Activated CD4-positive, alpha-beta memory T cell treated with anti-CD3 and anti-CD28 coated beads, Interleukin-2, amount 10 ng/mL, durations not matched to agents 7 days and 5 days (primary cell): ENCODE results near the gene LYRM7. TPM values are rescaled to one million over a fixed set of nuclear protein-coding genes. Genes with fewer than 3 reads are reported as not detected.

ENCODE experiments used
- CTCF ChIA-PET: fragments of 350-600 bp; sonication (Branson Sonifier 250); formaldehyde crosslinking; loops from one replicate; lab custom pipeline; 2021; ENCODE audit warnings: antibody characterized with exemption, inconsistent platforms; lab: Charles Lee
- POLR2A ChIA-PET: fragments of 350-600 bp; sonication (Branson Sonifier 250); formaldehyde crosslinking; loops from one replicate; lab custom pipeline; 2021; ENCODE audit warnings: antibody characterized with exemption; lab: Charles Lee
- DNase-seq: peaks from one replicate; pipeline ENCODE4 v3.0.0-alpha.2; 2020
- H3K27ac Mint-ChIP-seq: one replicate; pipeline ENCODE4 v1.8.0; 2021; ENCODE audit warnings: mild to moderate bottlenecking, mixed read lengths
- H3K27me3 Mint-ChIP-seq: one replicate; pipeline ENCODE4 v1.8.0; 2021; ENCODE audit warnings: mixed read lengths
- H3K36me3 Mint-ChIP-seq: one replicate; pipeline ENCODE4 v1.8.0; 2021; ENCODE audit warnings: low read depth, mixed read lengths
- H3K4me1 Mint-ChIP-seq: one replicate; pipeline ENCODE4 v1.8.0; 2021; ENCODE audit warnings: mixed read lengths
- H3K4me3 Mint-ChIP-seq: one replicate; pipeline ENCODE4 v1.8.0; 2021; ENCODE audit warnings: mild to moderate bottlenecking, mixed read lengths
- H3K9me3 Mint-ChIP-seq: one replicate; pipeline ENCODE4 v1.8.0; 2021; ENCODE audit warnings: mixed read lengths
- total RNA-seq, 2 experiments: library from RNA; stranded (reverse); gene quantifications; one replicate each; pipeline ENCODE4 v1.2.3, GENCODE V29; 2021

LYRM7 gene
- total RNA-seq, 2 experiments from 2014 or later, result 9.8 to 11.9 TPM

GRCh38 chr5:131209506-131210150, 38.9 kb downstream of the LYRM7 start:
- DNase-seq, result peak; percentile 31
- ChIA-PET CTCF (interaction anchor here (1.0 to 1.7 kb wide), 5 partner anchors 9 to 55 kb away, joined by 3 to 7 read pairs (median 4); partner anchors contain the start of gene CDC42SE2), POLR2A (interaction anchor here (0.6 to 2.1 kb wide), 16 partner anchors 12 to 405 kb away, joined by 3 to 36 read pairs (median 4); partner anchors contain the start of genes CDC42SE2 and HINT1)
- Mint-ChIP-seq H3K27ac (peak overlapping the region; percentile 91), H3K27me3 (no peaks in the 10 kb centered on the region), H3K9me3 (no peaks in the 10 kb centered on the region), H3K4me1 (peaks cover 49% of the 10 kb centered on the region), H3K4me3 (peak overlapping the region; percentile 65), H3K36me3 (peaks cover 4% of the 10 kb centered on the region)

- peaks cover 8% of the 10 kb centered on the region for H3K36me3 Mint-ChIP-seq
- H3K27ac Mint-ChIP-seq, result peak overlapping the region; percentile 91
- ChIA-PET POLR2A (interaction anchor here (1.0 to 2.1 kb wide), 9 partner anchors 14 to 71 kb away, joined by 3 to 36 read pairs (median 6); partner anchors contain the start of gene CDC42SE2), CTCF (interaction anchor here (1.7 kb wide), 1 partner anchor 46 kb away, joined by 6 read pairs; no protein-coding TSS in a partner anchor)
- H3K27me3 Mint-ChIP-seq, result no peaks in the 10 kb centered on the region
- peaks cover 52% of the 10 kb centered on the region for H3K4me1 Mint-ChIP-seq
- H3K9me3 Mint-ChIP-seq, result no peaks in the 10 kb centered on the region
- no peak for DNase-seq
- H3K4me3 Mint-ChIP-seq, result peak overlapping the region; percentile 65
Observed at GRCh38 chr5:131210151-131210510, 39.4 kb downstream of the LYRM7 start.

- CTCF ChIA-PET, result interaction anchor here (0.7 kb wide), 1 partner anchor 10 kb away, joined by 3 read pairs; no protein-coding TSS in a partner anchor
- peaks cover 50% of the 10 kb centered on the region for H3K4me1 Mint-ChIP-seq
- no peaks in the 10 kb centered on the region for H3K9me3 Mint-ChIP-seq
- no peak for DNase-seq
- POLR2A ChIA-PET, result interaction anchor here (0.6 to 1.5 kb wide), 3 partner anchors 48 to 53 kb away, joined by 3 to 5 read pairs (median 4); no protein-coding TSS in a partner anchor
- H3K27me3 Mint-ChIP-seq, result no peaks in the 10 kb centered on the region
- no peak overlapping the region for H3K27ac Mint-ChIP-seq
- H3K36me3 Mint-ChIP-seq, result peaks cover 11% of the 10 kb centered on the region
- H3K4me3 Mint-ChIP-seq, result no peak overlapping the region
Observed at GRCh38 chr5:131211669-131212068, 40.9 kb downstream of the LYRM7 start.

- POLR2A ChIA-PET, result interaction anchor here (1.3 to 1.5 kb wide), 3 partner anchors 47 to 52 kb away, joined by 3 to 5 read pairs (median 4); no protein-coding TSS in a partner anchor
- peaks cover 16% of the 10 kb centered on the region for H3K36me3 Mint-ChIP-seq
- H3K9me3 Mint-ChIP-seq, result no peaks in the 10 kb centered on the region
- H3K4me1 Mint-ChIP-seq, result peaks cover 44% of the 10 kb centered on the region
- H3K27ac Mint-ChIP-seq, result no peak overlapping the region
- CTCF ChIA-PET, result no interaction called here
- H3K4me3 Mint-ChIP-seq, result no peak overlapping the region
- no peak for DNase-seq
- no peaks in the 10 kb centered on the region for H3K27me3 Mint-ChIP-seq
Observed at GRCh38 chr5:131212471-131213021, 41.8 kb downstream of the LYRM7 start.

- H3K4me3 Mint-ChIP-seq, result no peak overlapping the region
- ChIA-PET POLR2A (interaction anchor here (0.9 to 2.4 kb wide), 11 partner anchors 8 to 51 kb away, joined by 3 to 13 read pairs (median 3); partner anchors contain the start of genes CDC42SE2 and HINT1), CTCF (interaction anchor here (1.5 kb wide), 2 partner anchors 8 to 12 kb away, joined by 3 read pairs; no protein-coding TSS in a partner anchor)
- no peaks in the 10 kb centered on the region for H3K9me3 Mint-ChIP-seq
- H3K36me3 Mint-ChIP-seq, result peaks cover 17% of the 10 kb centered on the region
- peaks cover 52% of the 10 kb centered on the region for H3K4me1 Mint-ChIP-seq
- DNase-seq, result no peak
- H3K27me3 Mint-ChIP-seq, result no peaks in the 10 kb centered on the region
- no peak overlapping the region for H3K27ac Mint-ChIP-seq
Observed at GRCh38 chr5:131214609-131215227, 44.0 kb downstream of the LYRM7 start.

GRCh38 chr5:131217791-131218190, 47.0 kb downstream of the LYRM7 start:
- Mint-ChIP-seq H3K27me3 (no peaks in the 10 kb centered on the region), H3K9me3 (no peaks in the 10 kb centered on the region), H3K36me3 (peaks cover 15% of the 10 kb centered on the region), H3K4me3 (no peak overlapping the region), H3K4me1 (peaks cover 41% of the 10 kb centered on the region), H3K27ac (no peak overlapping the region)
- ChIA-PET POLR2A (no interaction called here), CTCF (interaction anchor here (0.7 kb wide), 1 partner anchor 17 kb away, joined by 3 read pairs; no protein-coding TSS in a partner anchor)
- no peak for DNase-seq

- no peaks in the 10 kb centered on the region for H3K27me3 Mint-ChIP-seq
- H3K4me1 Mint-ChIP-seq, result peaks cover 41% of the 10 kb centered on the region
- H3K9me3 Mint-ChIP-seq, result no peaks in the 10 kb centered on the region
- POLR2A ChIA-PET, result interaction anchor here (1.2 kb wide), 1 partner anchor 34 kb away, joined by 3 read pairs; no protein-coding TSS in a partner anchor
- H3K4me3 Mint-ChIP-seq, result no peak overlapping the region
- H3K27ac Mint-ChIP-seq, result no peak overlapping the region
- DNase-seq, result no peak
- CTCF ChIA-PET, result no interaction called here
- H3K36me3 Mint-ChIP-seq, result peaks cover 15% of the 10 kb centered on the region
Observed at GRCh38 chr5:131218392-131218791, 47.6 kb downstream of the LYRM7 start.

GRCh38 chr5:131220566-131220965, 49.8 kb downstream of the LYRM7 start:
- ChIA-PET POLR2A (interaction anchor here (1.0 to 3.3 kb wide), 3 partner anchors 32 to 91 kb away, joined by 3 to 17 read pairs (median 8); partner anchors contain the start of gene CDC42SE2), CTCF (interaction anchor here (1.0 kb wide), 1 partner anchor 9 kb away, joined by 3 read pairs; no protein-coding TSS in a partner anchor)
- no peak overlapping the region for H3K4me3 Mint-ChIP-seq
- no peak overlapping the region for H3K27ac Mint-ChIP-seq
- no peaks in the 10 kb centered on the region for H3K27me3 Mint-ChIP-seq
- no peak for DNase-seq
- H3K9me3 Mint-ChIP-seq, result no peaks in the 10 kb centered on the region
- peaks cover 11% of the 10 kb centered on the region for H3K36me3 Mint-ChIP-seq
- peaks cover 29% of the 10 kb centered on the region for H3K4me1 Mint-ChIP-seq

- ChIA-PET POLR2A (interaction anchor here (1.0 to 3.3 kb wide), 8 partner anchors 12 to 91 kb away, joined by 3 to 17 read pairs (median 3); partner anchors contain the start of gene CDC42SE2), CTCF (interaction anchor here (0.8 to 1.2 kb wide), 4 partner anchors 9 to 307 kb away, joined by 3 to 4 read pairs (median 4); no protein-coding TSS in a partner anchor)
- peaks cover 11% of the 10 kb centered on the region for H3K36me3 Mint-ChIP-seq
- no peak overlapping the region for H3K4me3 Mint-ChIP-seq
- peaks cover 29% of the 10 kb centered on the region for H3K4me1 Mint-ChIP-seq
- no peak for DNase-seq
- H3K27me3 Mint-ChIP-seq, result no peaks in the 10 kb centered on the region
- no peak overlapping the region for H3K27ac Mint-ChIP-seq
- H3K9me3 Mint-ChIP-seq, result no peaks in the 10 kb centered on the region
Observed at GRCh38 chr5:131221008-131221703, 50.4 kb downstream of the LYRM7 start.

- H3K4me3 Mint-ChIP-seq, result no peak overlapping the region
- peaks cover 29% of the 10 kb centered on the region for H3K4me1 Mint-ChIP-seq
- no peak overlapping the region for H3K27ac Mint-ChIP-seq
- ChIA-PET POLR2A (interaction anchor here (1.0 to 3.3 kb wide), 7 partner anchors 13 to 42 kb away, joined by 3 to 17 read pairs (median 3); partner anchors contain the start of gene CDC42SE2), CTCF (interaction anchor here (0.8 to 1.5 kb wide), 6 partner anchors 10 to 307 kb away, joined by 3 to 4 read pairs (median 3); no protein-coding TSS in a partner anchor)
- no peak for DNase-seq
- H3K9me3 Mint-ChIP-seq, result no peaks in the 10 kb centered on the region
- no peaks in the 10 kb centered on the region for H3K27me3 Mint-ChIP-seq
- H3K36me3 Mint-ChIP-seq, result peaks cover 8% of the 10 kb centered on the region
Observed at GRCh38 chr5:131221888-131222287, 51.1 kb downstream of the LYRM7 start.

GRCh38 chr5:131222731-131223130, 52.0 kb downstream of the LYRM7 start:
- peaks cover 2% of the 10 kb centered on the region for H3K36me3 Mint-ChIP-seq
- ChIA-PET POLR2A (interaction anchor here (0.9 to 3.3 kb wide), 6 partner anchors 8 to 59 kb away, joined by 3 to 17 read pairs (median 3); partner anchors contain the start of gene CDC42SE2), CTCF (interaction anchor here (0.7 to 1.5 kb wide), 4 partner anchors 9 to 16 kb away, joined by 3 to 4 read pairs (median 3); no protein-coding TSS in a partner anchor)
- H3K4me3 Mint-ChIP-seq, result no peak overlapping the region
- H3K27ac Mint-ChIP-seq, result no peak overlapping the region
- no peaks in the 10 kb centered on the region for H3K9me3 Mint-ChIP-seq
- H3K4me1 Mint-ChIP-seq, result peaks cover 28% of the 10 kb centered on the region
- no peak for DNase-seq
- H3K27me3 Mint-ChIP-seq, result no peaks in the 10 kb centered on the region
